ENCODE data around the gene SLIT3. TPM values are rescaled to one million over a fixed set of nuclear protein-coding genes. Genes with fewer than 3 reads are reported as not detected.
A peak's percentile ranks its signal among the peaks of the same experiment; 100 is the strongest.

The SLIT3 gene
- total RNA-seq: 100 to 1,000 TPM in 1 of 2 donors, 10 to 100 TPM in 1; 67.1 to 140 TPM
- long read RNA-seq, donor 1, partial matches to known transcripts: 54 of 70 reads
- long read RNA-seq, donor 1, other reads (novel, unspliced or antisense): 15 of 70 reads
- long read RNA-seq, donor 2, partial matches to known transcripts: 33 of 51 reads
- long read RNA-seq, donor 2, other reads (novel, unspliced or antisense): 18 of 51 reads

DNA sequence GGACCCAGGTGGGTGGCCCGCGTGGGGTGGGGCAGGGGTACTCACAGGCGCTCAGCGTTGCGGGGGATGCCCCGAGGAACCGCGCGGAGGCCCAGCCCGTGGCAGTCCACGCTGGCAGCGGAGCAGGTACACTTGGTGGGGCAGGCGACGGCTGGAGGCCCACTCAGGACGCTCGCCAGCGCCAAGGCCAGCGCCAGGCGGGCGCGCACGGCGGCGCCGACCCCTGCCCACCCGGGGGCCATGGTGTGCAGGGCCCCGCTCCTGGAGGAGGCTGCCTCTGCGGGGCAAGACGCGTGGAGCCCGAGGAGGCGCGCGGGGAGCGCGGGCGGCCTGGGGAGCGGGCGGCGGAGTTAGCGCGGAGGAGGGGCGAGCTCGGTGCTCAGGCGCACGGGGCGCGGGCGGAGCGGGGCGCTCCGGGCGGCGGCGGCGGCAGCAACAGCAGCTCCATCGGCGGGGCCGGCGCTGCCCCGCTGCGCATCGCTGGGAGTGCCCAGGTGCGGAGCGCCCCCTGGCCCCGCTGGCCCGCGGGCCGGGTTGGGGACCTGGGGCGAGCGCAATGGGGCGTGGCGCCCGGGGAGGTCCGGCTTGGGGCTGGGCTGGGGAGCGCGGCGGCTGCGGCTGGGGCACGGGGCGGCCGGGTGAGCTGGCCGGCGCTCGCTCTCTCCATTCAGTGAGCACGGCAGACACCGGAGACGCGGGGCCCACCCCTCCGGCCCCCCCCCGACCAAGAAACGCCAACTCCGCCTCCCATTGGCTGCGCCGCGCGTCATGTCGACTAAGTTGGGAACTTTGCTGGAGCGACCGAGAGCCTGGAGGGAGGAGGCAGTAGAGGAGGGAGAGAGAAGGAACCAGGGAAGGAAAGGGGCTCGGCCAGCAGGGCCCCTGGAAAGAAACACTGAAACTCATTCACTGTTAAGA, at the start of gene SLIT3:
Gene SLIT3, minus strand, starts transcription at position 672 of the 918 bp plus-strand sequence. Its CDS starts 430 bp downstream, at position 242.
- DNase-seq (ENCODE audit: low spot score): peak; percentile 91

DNA sequence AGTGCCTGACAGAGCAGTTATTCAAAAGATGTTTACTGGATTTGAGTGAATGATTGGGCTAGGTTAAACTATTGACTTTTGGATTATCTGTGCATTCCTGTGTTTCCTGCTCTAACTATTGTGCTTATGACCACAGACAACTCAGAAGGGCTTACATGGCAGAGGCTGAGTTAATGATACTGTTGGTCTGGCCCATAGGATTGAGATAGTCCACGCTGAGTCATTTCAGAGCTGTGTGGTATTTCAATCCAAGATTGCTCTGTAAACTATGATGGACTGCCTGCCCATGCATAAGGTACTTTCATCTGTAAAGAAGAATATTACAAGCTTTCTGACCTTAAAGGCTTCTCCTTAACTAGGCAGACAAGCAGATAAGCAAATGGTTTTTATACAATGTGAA, 49.1 kb upstream of the SLIT3 start:
- intact Hi-C loops (cut with DNase I): no loop called here
- no peak for DNase-seq (ENCODE audit: low spot score)

More for the DNA sequence above, at the start of gene SLIT3:
- intact Hi-C loops (cut with DNase I): loop anchor here (5.0 to 10.0 kb wide), 3 partner anchors 308 to 596 kb away; no protein-coding TSS in a partner anchor

DNA sequence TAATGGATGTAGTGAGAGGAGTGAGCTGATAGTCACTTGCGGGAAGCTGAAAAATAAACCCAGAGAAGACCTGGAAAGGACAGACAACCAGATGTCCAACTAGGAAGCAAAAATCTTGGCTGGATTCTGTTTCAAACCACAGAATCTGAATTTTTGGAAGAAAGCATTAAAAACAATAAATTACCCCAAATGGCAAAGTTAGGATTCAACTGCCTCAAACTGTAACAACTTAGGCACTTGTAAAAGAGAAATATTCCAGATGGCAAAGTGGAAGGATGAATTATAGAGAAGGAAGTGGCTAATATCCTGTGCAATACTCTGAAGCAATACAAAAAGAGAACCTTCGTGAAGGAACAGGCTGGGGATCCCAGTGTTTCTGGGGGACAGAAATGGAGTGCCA, 46.8 kb upstream of the SLIT3 start:
- DNase-seq (ENCODE audit: low spot score): no peak
- intact Hi-C loops (cut with DNase I): no loop called here

DNA sequence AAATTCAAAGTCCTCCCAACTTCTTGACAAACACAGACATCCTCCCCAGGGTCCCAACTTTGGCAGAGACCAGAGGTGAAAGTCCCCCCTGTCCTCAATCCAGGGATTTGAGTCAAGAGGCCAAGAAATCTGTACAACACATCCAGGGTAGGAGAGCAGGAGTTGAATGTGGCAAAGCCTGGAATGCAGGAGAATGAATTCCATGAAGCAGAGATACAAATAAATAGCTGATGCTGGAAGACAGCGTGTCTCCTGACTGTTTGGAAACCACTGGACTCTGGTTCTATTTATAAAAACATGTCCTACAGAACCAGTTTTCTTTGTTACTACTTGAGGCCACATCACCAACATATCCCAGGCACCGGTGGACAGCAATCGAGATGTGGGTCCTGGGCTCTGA, 43.7 kb upstream of the SLIT3 start:
- no peak for DNase-seq (ENCODE audit: low spot score)
- intact Hi-C loops (cut with DNase I): no loop called here

DNA sequence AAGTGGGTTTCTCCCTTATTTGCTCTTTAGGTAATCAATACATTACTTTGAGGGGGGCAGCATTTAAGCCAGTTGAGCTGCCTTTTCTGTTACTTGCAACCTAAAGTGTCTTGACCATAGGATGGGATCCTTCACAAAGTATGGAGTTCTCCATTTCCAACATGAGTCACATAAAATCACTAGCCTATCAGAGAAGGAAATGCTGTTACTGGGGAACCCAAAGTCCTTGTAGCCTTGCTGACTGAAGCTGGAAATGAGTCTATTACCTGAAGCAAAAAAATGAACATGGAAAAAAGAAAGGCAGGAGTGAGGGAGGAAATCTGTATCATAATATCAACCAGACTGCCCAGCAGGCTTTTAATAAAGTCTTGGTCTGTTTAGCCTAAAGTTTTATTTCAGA, 42.8 kb upstream of the SLIT3 start:
- no peak for DNase-seq (ENCODE audit: low spot score)
- intact Hi-C loops (cut with DNase I): no loop called here

DNA sequence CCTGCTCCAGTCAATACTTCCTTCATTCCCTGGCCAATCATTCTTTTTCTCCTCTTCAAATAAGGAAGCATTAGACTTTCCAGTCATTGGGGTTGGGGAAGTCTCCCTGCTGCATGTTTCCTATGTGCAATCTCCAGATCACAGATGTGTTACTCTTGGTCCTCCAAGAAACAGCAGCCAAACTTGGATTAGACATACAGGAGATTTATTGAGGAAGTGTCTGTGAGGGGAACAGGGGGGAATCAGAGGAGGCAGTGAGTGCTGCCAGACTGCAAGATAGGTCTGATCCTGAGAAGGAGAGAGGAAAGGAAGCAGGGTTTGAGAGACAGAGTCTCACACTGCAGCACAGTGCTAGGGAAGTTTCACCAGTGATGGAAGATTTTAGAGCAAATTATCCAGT, 40.6 kb upstream of the SLIT3 start:
- DNase-seq (ENCODE audit: low spot score): no peak
- intact Hi-C loops (cut with DNase I): no loop called here

DNA sequence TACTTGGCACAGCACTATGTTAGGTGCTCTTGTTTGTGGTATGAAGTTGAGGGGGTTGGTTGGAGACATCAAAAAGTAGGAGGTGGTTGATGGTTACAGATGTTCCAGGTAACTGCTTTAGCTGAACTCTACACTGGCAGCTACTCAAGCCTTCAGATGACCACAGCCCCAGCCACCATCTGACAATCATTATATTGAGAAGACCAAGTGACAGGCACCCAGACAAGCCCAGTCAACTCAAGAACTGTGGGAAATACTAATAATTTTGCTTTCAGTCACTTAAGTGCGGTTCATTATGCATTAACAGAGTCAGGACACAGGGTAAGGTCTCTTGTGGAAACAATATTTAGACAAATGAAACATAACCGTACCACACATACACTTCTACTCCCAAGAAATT, 38.9 kb upstream of the SLIT3 start:
- DNase-seq (ENCODE audit: low spot score): no peak
- intact Hi-C loops (cut with DNase I): no loop called here

DNA sequence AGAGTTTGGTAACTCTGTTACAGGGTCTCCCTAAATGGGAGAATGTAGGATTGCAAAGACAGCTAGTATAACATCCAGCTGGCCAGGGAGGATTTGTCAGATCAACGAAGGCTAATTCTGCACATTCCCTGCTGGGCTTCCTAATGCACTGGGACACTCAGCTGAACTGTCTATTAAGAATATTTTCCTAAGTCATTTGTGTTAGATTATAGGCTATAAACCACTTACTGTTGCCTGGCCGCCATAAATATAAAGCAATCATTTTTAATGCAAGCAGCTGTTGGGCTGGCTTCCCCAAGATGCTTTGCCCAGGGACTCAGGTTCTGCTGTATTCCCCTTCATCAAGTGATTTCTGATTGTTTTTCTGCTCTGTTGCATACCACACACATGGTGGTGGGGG, 35.3 kb upstream of the SLIT3 start:
- no peak for DNase-seq (ENCODE audit: low spot score)
- intact Hi-C loops (cut with DNase I): no loop called here

DNA sequence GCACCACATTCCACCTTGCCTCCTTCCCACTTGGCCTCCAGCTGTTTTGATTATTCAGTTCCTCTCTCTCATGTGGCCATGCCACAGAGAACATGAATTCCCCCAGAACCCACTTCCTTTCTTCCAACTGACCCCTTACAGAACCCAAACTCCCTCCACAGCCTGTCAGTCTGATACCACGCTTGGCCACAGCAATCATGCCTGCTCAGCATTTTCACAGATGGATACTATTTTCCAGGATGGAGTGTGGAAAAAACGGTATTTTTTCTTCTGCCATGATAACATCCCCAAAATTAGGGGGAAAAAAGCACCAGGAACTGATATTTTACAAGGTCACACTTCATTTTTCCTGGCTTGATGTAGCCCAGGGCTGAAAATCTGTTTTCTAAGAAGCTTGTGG, 34.9 kb upstream of the SLIT3 start:
- intact Hi-C loops (cut with DNase I): no loop called here
- DNase-seq (ENCODE audit: low spot score): no peak

DNA sequence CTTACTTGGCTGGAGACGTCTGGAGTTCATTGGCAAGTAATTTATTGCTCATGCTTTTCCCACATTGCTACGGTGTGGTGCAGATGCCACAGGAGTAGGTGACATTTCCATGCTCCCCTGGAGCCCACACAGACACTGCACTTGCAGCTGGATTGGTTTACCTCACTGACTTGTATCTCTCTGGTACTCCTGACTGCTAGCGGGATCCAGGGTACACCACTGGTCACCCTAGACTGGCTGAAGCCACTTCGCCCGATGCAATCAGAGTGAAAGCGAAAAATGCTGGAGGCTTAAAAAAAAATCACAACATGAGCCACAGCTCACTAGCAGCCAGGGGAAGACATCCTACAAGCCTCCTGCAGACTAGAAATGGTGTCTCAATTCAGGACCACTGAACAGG, 32.6 kb upstream of the SLIT3 start:
- DNase-seq (ENCODE audit: low spot score): no peak
- intact Hi-C loops (cut with DNase I): no loop called here

DNA sequence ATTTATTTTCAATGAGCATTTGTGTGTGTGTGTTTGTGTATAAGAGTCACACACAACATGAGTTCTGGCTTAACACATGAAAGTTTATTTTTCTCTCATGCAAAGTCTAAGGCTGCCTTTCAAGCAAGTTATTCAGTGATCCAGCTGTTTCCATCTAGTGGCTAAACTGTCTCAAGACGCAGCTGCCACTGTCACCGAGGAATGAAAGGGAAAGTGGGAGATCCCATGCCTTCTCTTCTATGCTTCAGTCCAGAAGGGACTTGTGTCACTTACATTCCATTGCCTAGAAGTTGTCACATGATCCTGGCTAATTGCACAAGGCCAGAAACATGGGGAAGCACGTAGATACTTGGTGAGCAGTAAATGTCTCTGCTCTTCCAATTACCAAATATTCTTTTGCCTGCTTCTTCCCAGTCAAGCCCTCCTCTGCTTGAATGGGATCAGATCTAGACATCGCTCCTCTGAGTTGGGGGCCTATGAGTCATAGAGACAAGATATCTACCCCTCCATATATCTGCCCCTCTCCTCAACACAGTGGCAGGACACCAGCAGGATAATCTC, 30.4 kb upstream of the SLIT3 start:
- DNase-seq (ENCODE audit: low spot score): no peak
- intact Hi-C loops (cut with DNase I): no loop called here

DNA sequence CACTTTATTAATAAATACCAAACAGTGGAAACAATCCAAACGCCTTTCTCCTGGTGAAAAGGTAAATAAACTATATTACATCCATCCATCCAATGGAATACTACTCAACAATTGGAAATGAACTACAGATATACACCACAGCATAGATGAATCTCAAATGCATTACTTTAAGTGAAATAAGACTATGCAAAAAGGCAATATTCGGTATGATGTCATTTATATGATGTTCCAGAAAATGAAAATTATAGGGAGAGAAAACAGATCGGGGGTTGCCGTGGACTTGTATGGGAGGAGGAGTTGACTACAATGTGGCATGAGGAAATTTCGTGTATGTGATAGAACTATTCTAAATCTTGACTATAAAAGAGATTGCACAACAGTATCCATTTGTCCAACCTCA, 27.5 kb upstream of the SLIT3 start:
- no peak for DNase-seq (ENCODE audit: low spot score)
- intact Hi-C loops (cut with DNase I): no loop called here

DNA sequence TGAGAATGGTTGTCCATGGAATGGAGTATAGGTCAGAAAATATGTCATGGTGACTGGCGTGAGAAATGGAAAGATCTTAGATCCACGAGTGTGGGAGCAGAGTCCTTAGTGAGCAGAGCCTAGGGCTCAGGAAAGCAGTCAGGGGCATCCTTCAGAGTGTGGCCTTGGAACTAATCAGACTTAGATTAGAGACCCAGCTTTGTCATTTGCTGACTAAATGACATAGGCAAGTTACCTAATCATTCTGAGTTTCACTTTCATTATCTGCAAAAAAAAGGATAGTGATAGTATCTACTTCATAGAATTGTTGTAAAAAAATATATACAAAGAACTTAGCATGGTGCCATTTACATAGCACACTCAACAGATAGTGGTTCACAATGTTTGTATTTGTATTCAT, 24.3 kb upstream of the SLIT3 start:
- DNase-seq (ENCODE audit: low spot score): no peak
- intact Hi-C loops (cut with DNase I): no loop called here

DNA sequence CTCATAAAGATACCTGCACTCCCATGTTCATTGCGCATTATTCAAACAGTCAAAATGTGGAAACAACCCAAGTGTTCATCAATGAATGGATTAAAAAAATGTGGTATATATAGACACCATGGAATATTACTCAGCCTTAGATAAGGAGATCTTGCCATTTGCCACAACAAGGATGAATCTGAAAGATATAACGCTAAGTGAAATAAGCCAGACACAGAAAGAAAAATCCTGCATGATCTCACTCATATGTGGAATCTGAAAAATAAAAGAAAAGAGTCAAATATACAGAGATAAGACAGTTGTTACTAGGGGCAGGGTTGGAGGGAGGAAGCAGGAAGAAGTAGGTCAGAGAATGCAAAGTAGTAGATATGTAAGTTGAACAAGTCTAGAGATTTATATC, 17.6 kb upstream of the SLIT3 start:
- intact Hi-C loops (cut with DNase I): no loop called here
- DNase-seq (ENCODE audit: low spot score): no peak

DNA sequence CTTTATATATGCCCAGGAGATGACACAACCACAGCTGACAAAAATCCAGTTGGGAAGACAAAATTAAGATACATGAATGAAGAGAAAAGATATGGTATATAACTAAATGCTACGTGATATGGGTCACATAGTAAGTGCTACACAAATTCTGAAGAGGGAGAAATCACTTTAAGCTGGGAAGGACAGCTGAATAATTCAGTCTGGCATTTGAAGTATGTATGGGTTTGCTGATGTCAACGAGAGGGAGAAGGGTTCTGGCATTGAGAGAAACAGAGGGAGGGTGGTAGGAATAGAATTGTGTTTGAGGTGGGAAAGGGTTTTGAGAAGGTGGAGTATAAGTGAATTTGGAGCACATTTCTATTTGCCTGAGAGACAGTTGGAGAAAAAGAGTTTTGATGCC, 6.7 kb upstream of the SLIT3 start:
- no peak for DNase-seq (ENCODE audit: low spot score)
- intact Hi-C loops (cut with DNase I): loop anchor here in 1 of 2 donors (10.0 kb wide), 1 partner anchor 603 kb away; no protein-coding TSS in a partner anchor

DNA sequence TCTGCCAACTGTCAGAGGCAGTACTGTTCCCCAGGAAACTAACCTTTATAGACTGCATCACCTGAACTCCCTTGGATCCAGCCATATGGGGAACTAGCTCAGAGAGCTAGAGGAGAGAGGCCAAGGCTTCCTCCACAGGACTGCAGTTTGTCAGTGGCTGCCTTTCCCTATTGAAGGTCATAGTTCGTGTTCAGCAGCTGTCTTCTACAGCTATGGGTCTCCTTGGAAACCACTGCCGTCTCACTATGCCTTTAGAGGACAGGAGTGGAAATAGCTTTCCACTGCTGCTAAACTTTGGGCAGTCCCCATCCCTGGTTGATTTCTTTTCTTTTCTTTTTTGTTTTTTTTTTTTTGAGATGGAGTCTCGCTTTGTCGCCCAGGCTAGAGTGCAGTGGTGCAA, 4.4 kb upstream of the SLIT3 start:
- no peak for DNase-seq (ENCODE audit: low spot score)
- intact Hi-C loops (cut with DNase I): loop anchor here in 1 of 2 donors (10.0 kb wide), 1 partner anchor 601 kb away; no protein-coding TSS in a partner anchor

DNA sequence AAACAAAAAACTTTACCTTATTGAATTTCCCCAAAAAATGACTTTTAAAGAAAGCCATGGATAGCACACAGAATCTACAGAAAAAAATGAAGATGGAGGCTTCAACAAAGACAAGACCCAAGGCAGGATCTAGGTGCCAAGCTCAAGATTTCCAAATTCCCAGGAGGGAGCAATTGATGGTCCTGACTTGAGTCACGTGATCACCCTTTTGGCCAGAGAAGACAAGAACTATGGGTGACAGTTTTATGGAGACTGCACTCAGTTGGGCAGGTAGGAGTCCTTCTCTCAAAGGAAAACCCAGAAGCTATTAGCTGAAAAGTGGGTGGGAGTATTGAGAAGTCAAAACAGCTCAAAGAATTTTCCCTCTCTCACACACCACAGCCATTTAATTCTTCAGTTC, 3.2 kb upstream of the SLIT3 start:
- no peak for DNase-seq (ENCODE audit: low spot score)
- intact Hi-C loops (cut with DNase I): loop anchor here (5.0 to 10.0 kb wide), 3 partner anchors 312 to 599 kb away; no protein-coding TSS in a partner anchor

DNA sequence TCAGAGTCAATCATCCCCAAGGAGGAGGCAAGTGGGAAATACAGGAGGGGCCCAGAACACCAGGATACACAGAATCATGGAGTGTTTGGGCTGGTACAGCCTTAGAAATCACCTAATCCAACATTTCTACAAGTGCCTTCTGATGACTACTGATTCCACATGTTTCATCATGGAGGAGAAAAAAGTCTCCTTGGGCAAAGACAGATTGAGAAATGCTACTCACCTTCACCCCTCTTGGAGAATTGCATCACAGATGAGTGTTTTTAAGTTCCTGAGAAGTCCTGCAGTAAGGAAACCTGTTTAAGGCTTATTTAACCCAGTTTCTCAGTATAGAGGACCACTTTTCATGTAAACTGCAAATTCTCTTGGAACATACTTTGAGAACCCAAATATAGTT, 2.2 kb upstream of the SLIT3 start:
- intact Hi-C loops (cut with DNase I): loop anchor here (5.0 to 10.0 kb wide), 3 partner anchors 311 to 598 kb away; no protein-coding TSS in a partner anchor

DNA sequence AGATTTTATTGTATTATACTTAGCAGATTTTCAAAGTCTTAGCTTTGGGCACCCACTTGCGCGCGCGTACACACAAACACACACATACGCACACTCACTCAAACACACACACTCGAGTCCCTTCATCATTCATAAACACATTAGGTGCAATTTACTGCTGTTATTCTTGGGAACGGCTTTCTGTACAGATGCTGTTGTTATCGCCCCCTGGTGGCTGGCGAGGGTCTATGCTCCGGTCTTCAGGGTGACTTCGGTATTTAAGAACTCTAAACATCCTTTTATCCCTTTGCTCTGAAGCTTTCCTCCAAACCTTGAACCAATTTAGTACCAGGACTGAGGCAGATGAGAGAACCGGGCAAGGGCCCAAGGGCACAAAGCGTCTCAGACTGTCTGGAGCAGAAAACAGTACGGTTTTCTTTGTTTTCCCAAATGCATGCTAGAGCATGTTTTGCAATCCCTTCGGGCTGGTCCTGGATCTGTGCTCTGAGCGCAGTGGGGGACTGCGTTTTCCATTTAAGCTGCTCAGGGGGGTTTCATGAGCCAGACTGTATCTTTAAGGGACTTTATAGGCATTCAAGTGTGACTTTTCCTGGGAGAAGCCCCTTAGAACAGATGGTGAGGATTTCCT, 1.7 kb upstream of the SLIT3 start:
- intact Hi-C loops (cut with DNase I): loop anchor here (5.0 to 10.0 kb wide), 3 partner anchors 310 to 598 kb away; no protein-coding TSS in a partner anchor
- DNase-seq (ENCODE audit: low spot score): peak; percentile 91

More for the DNA sequence above, 2.2 kb upstream of the SLIT3 start:
- no peak for DNase-seq (ENCODE audit: low spot score)

DNA sequence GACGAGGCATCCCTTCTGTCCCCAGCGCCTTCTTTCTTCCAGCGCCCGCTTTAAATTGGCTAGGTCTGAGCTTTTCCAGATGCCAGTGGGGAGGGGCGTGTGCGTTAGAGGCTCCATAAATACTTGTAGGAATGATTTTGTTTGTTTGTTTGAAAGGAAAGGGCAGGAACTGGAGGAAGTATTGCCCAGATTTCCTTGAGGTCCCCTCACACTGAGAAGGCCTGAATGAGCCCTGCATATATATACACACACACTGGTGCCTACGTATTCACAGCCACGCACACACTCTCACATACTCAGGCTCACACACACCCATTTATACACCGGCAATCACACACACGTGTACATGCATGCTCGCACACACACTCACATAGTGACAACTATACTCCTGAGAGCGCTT, 1.0 kb upstream of the SLIT3 start:
- intact Hi-C loops (cut with DNase I): loop anchor here (5.0 to 10.0 kb wide), 3 partner anchors 310 to 597 kb away; no protein-coding TSS in a partner anchor
- DNase-seq (ENCODE audit: low spot score): no peak
